ENCODE results near the gene RIMS1.

DNA sequence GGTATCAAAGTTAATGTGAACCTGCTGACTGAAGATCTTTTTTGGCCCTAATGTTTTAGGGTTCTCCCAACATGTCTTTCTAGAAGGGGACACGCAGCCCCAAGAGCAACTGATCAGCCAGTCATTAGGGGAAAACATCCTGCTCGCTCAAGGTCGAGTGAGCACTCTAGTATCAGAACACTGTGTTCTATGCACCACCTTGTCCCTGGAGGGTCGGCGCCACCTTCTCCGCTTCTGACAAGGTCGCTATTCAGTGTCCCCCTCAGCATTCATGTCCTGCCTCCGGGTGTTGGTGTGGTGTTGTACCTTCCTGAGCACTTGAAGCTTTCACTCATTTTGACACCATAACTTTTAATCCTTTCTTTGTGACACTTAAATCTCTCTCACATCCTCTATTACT is 404.3 kb downstream of the RIMS1 start:
- TF ChIP-seq, protein P1, sequence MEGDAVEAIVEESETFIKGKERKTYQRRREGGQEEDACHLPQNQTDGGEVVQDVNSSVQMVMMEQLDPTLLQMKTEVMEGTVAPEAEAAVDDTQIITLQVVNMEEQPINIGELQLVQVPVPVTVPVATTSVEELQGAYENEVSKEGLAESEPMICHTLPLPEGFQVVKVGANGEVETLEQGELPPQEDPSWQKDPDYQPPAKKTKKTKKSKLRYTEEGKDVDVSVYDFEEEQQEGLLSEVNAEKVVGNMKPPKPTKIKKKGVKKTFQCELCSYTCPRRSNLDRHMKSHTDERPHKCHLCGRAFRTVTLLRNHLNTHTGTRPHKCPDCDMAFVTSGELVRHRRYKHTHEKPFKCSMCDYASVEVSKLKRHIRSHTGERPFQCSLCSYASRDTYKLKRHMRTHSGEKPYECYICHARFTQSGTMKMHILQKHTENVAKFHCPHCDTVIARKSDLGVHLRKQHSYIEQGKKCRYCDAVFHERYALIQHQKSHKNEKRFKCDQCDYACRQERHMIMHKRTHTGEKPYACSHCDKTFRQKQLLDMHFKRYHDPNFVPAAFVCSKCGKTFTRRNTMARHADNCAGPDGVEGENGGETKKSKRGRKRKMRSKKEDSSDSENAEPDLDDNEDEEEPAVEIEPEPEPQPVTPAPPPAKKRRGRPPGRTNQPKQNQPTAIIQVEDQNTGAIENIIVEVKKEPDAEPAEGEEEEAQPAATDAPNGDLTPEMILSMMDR (IDR thresholded peaks at IDR 0.05 in 4 of 5, conservative IDR thresholded peaks at IDR 0.05 in 1 of 5), result no peak
- TF ChIP-seq POLR2A (IDR thresholded peaks at IDR 0.05), result no peak

All from gastrocnemius medialis (tissue), 4 donors.